ENCODE results near the gene USP7. TPM values are rescaled to one million over a fixed set of nuclear protein-coding genes. Genes with fewer than 3 reads are reported as not detected.

The USP7 gene
- total RNA-seq, 4 donors from 2014 or later, result 58.8 to 94.3 (median 82.4) TPM

GRCh38 chr16:8916541-8917225, 47.0 kb downstream of the USP7 start:
- H3K4me1 ChIP-seq, result no peaks in the 10 kb centered on the region
- peaks cover 0 to 100% of the 10 kb centered on the region in 2 donors for H3K36me3 ChIP-seq
- no peaks in the 10 kb centered on the region for H3K27me3 ChIP-seq
- no peak overlapping the region for H3K4me3 ChIP-seq
- 72 to 85% methylated on average over 5 of the region's 5 CpGs for WGBS, 2 donors (ENCODE audit: low coverage in 1 of 2)
- TF ChIP-seq, protein P1, sequence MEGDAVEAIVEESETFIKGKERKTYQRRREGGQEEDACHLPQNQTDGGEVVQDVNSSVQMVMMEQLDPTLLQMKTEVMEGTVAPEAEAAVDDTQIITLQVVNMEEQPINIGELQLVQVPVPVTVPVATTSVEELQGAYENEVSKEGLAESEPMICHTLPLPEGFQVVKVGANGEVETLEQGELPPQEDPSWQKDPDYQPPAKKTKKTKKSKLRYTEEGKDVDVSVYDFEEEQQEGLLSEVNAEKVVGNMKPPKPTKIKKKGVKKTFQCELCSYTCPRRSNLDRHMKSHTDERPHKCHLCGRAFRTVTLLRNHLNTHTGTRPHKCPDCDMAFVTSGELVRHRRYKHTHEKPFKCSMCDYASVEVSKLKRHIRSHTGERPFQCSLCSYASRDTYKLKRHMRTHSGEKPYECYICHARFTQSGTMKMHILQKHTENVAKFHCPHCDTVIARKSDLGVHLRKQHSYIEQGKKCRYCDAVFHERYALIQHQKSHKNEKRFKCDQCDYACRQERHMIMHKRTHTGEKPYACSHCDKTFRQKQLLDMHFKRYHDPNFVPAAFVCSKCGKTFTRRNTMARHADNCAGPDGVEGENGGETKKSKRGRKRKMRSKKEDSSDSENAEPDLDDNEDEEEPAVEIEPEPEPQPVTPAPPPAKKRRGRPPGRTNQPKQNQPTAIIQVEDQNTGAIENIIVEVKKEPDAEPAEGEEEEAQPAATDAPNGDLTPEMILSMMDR (IDR thresholded peaks at IDR 0.05), result no peak
- no peak for TF ChIP-seq EP300 (IDR thresholded peaks at IDR 0.05)
- TF ChIP-seq POLR2AphosphoS5 (IDR thresholded peaks at IDR 0.05), result no peak
- TF ChIP-seq POLR2A (IDR thresholded peaks at IDR 0.05), result no peak
- no peak for ATAC-seq
- H3K27ac ChIP-seq, result no peak overlapping the region
- H3K9me3 ChIP-seq, result no peaks in the 10 kb centered on the region

GRCh38 chr16:8915722-8916301, 47.9 kb downstream of the USP7 start:
- Histone ChIP-seq H3K4me1 (no peaks in the 10 kb centered on the region), H3K36me3 (peaks cover 0 to 100% of the 10 kb centered on the region in 2 donors), H3K4me3 (no peak overlapping the region), H3K9me3 (no peaks in the 10 kb centered on the region), H3K27ac (no peak overlapping the region), H3K27me3 (no peaks in the 10 kb centered on the region)
- TF ChIP-seq EP300 (IDR thresholded peaks at IDR 0.05), result no peak
- no peak for TF ChIP-seq POLR2AphosphoS5 (IDR thresholded peaks at IDR 0.05)
- ATAC-seq, result no peak
- 72 to 94% methylated on average over 2 to 3 of the region's 7 CpGs for WGBS, 2 donors (ENCODE audit: low coverage in 1 of 2)

DNA sequence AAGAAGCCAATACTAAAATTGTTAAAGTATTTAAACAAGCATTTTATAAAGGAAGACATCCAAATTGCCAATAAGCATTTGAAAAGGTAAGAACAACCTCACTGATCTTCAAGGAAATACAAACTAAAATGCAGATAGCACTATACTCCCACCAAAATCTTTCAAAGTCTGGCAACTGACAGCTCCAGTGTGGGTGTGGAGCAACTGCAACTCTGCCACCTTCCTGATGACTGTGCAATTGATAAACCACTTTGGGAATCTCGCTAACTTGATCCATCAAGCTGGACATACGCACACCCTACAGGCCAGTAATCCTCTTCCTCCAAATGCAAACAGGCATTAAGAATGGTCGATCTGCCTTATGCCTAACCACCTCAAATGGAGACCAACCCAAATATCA, 49.6 kb downstream of the USP7 start:
- Histone ChIP-seq H3K9me3 (no peaks in the 10 kb centered on the region), H3K4me1 (no peaks in the 10 kb centered on the region), H3K27ac (no peak overlapping the region), H3K4me3 (no peak overlapping the region), H3K27me3 (no peaks in the 10 kb centered on the region), H3K36me3 (peaks cover 0 to 100% of the 10 kb centered on the region in 2 donors)
- TF ChIP-seq EP300 (IDR thresholded peaks at IDR 0.05) (no peak), POLR2A (IDR thresholded peaks at IDR 0.05) (no peak)
- TF ChIP-seq, protein P1 (IDR thresholded peaks at IDR 0.05), result no peak
- no peak for ATAC-seq
- WGBS, 2 donors (ENCODE audit: low coverage in 1 of 2), result 82 to 95% methylated on average over 2 to 3 of the region's 3 CpGs

DNA sequence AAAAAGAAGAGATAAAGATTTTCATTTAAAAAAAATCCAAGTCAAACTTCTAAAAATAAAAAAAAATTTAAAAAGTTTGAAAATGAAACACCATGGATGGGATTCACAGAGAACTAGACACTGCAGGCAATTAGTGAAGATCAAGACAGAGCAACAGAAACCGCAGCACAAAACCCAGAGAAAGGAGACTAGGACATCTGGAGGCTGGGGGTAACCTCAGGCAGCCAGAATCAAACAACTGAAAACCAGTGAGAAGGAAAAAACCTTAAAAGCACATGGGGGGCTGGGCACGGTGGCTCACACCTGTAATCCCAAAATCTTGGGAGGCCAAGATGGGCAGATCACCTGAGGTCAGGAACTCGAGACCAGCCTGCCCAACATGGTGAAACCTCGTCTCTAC, 50.9 kb downstream of the USP7 start:
- H3K36me3 ChIP-seq, result peaks cover 0 to 100% of the 10 kb centered on the region in 2 donors
- H3K27me3 ChIP-seq, result no peaks in the 10 kb centered on the region
- 85 to 100% methylated on average over 1 to 4 of the region's 4 CpGs for WGBS, 2 donors (ENCODE audit: low coverage in 1 of 2)
- TF ChIP-seq POLR2A (IDR thresholded peaks at IDR 0.05) (no peak), POLR2AphosphoS5 (IDR thresholded peaks at IDR 0.05) (no peak), EP300 (IDR thresholded peaks at IDR 0.05) (no peak)
- TF ChIP-seq, protein P1 (IDR thresholded peaks at IDR 0.05), result no peak
- no peak overlapping the region for H3K27ac ChIP-seq
- H3K4me1 ChIP-seq, result no peaks in the 10 kb centered on the region
- H3K4me3 ChIP-seq, result no peak overlapping the region
- no peaks in the 10 kb centered on the region for H3K9me3 ChIP-seq
- ATAC-seq, result no peak

DNA sequence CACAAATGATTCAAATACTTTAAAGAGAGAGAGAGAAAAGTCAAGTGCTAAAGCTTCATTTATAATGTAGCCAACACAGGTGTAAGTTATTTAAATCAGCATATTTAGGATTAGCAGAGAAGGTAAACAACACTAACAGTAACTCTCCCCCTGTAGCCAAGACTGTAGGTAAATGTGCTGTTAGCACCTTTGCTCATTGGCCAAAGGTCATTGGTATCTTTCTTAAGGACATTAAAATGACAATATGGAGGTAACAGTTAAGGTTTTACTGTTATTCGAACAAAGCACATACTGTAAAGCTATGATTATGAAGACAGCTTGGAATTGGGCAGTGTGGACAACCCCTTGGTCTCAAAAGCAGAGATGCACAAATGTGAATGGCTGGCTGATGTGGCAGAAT, 52.9 kb downstream of the USP7 start:
- Histone ChIP-seq H3K4me1 (no peaks in the 10 kb centered on the region), H3K36me3 (peaks cover 0 to 99% of the 10 kb centered on the region in 2 donors)

More for the DNA sequence above, 52.9 kb downstream of the USP7 start:
- no peak for ATAC-seq
- H3K9me3 ChIP-seq, result no peaks in the 10 kb centered on the region
- H3K4me3 ChIP-seq, result no peak overlapping the region
- TF ChIP-seq POLR2AphosphoS5 (IDR thresholded peaks at IDR 0.05), result no peak
- TF ChIP-seq, protein P1 (IDR thresholded peaks at IDR 0.05), result no peak
- TF ChIP-seq EP300 (IDR thresholded peaks at IDR 0.05), result no peak
- no peak for TF ChIP-seq POLR2A (IDR thresholded peaks at IDR 0.05)
- WGBS, 2 donors (ENCODE audit: low coverage in 1 of 2), result 50 to 100% methylated on average over 1 of the region's 1 CpG
- no peak overlapping the region for H3K27ac ChIP-seq
- H3K27me3 ChIP-seq, result no peaks in the 10 kb centered on the region

Measured in gastroesophageal sphincter (tissue), 4 donors.